ENCODE data around the gene CCDC91. TPM values are rescaled to one million over a fixed set of nuclear protein-coding genes. Genes with fewer than 3 reads are reported as not detected.

CCDC91 gene
- total RNA-seq, 4 donors from 2014 or later, result 7.2 to 37.6 (median 22.7) TPM

GRCh38 chr12:28440081-28440608 lies 249.9 kb downstream of the CCDC91 start:
- Histone ChIP-seq H3K36me3 (no peaks in the 10 kb centered on the region), H3K27me3 (no peaks in the 10 kb centered on the region), H3K4me3 (no peak overlapping the region), H3K27ac (no peak overlapping the region), H3K9me3 (no peaks in the 10 kb centered on the region), H3K4me1 (no peaks in the 10 kb centered on the region)
- intact Hi-C loops (cut with DNase I), result no loop called here
- DNase-seq, result no peak
- TF ChIP-seq POLR2A (IDR thresholded peaks at IDR 0.05), result no peak
- 72 to 95% methylated on average over 3 of the region's 3 CpGs for WGBS, 2 donors

- Histone ChIP-seq H3K27ac (no peak overlapping the region), H3K4me3 (no peak overlapping the region), H3K36me3 (no peaks in the 10 kb centered on the region), H3K4me1 (no peaks in the 10 kb centered on the region), H3K9me3 (no peaks in the 10 kb centered on the region), H3K27me3 (no peaks in the 10 kb centered on the region)
- TF ChIP-seq, protein P1, sequence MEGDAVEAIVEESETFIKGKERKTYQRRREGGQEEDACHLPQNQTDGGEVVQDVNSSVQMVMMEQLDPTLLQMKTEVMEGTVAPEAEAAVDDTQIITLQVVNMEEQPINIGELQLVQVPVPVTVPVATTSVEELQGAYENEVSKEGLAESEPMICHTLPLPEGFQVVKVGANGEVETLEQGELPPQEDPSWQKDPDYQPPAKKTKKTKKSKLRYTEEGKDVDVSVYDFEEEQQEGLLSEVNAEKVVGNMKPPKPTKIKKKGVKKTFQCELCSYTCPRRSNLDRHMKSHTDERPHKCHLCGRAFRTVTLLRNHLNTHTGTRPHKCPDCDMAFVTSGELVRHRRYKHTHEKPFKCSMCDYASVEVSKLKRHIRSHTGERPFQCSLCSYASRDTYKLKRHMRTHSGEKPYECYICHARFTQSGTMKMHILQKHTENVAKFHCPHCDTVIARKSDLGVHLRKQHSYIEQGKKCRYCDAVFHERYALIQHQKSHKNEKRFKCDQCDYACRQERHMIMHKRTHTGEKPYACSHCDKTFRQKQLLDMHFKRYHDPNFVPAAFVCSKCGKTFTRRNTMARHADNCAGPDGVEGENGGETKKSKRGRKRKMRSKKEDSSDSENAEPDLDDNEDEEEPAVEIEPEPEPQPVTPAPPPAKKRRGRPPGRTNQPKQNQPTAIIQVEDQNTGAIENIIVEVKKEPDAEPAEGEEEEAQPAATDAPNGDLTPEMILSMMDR (IDR thresholded peaks at IDR 0.05), result no peak
- no peak for TF ChIP-seq POLR2A (IDR thresholded peaks at IDR 0.05)
- 88 to 91% methylated on average over 4 of the region's 4 CpGs for WGBS, 2 donors
- DNase-seq, result no peak
- intact Hi-C loops (cut with DNase I), result no loop called here
Measured at GRCh38 chr12:28442101-28442500, 251.8 kb downstream of the CCDC91 start.

- H3K4me3 ChIP-seq, result no peak overlapping the region
- H3K4me1 ChIP-seq, result no peaks in the 10 kb centered on the region
- DNase-seq, result no peak
- TF ChIP-seq POLR2A (IDR thresholded peaks at IDR 0.05), result no peak
- TF ChIP-seq, protein P1 (IDR thresholded peaks at IDR 0.05), result no peak
- H3K27ac ChIP-seq, result no peak overlapping the region
- intact Hi-C loops (cut with DNase I), result no loop called here
- no peaks in the 10 kb centered on the region for H3K36me3 ChIP-seq
- H3K9me3 ChIP-seq, result no peaks in the 10 kb centered on the region
- no peaks in the 10 kb centered on the region for H3K27me3 ChIP-seq
Measured at GRCh38 chr12:28443337-28443736, 253.1 kb downstream of the CCDC91 start.

GRCh38 chr12:28446031-28446430 lies 255.8 kb downstream of the CCDC91 start:
- Histone ChIP-seq H3K36me3 (no peaks in the 10 kb centered on the region), H3K9me3 (no peaks in the 10 kb centered on the region), H3K4me3 (no peak overlapping the region), H3K27ac (no peak overlapping the region), H3K27me3 (no peaks in the 10 kb centered on the region), H3K4me1 (no peaks in the 10 kb centered on the region)
- intact Hi-C loops (cut with DNase I), result no loop called here
- no peak for DNase-seq
- no peak for TF ChIP-seq POLR2A (IDR thresholded peaks at IDR 0.05)
- TF ChIP-seq, protein P1 (IDR thresholded peaks at IDR 0.05), result no peak

DNA sequence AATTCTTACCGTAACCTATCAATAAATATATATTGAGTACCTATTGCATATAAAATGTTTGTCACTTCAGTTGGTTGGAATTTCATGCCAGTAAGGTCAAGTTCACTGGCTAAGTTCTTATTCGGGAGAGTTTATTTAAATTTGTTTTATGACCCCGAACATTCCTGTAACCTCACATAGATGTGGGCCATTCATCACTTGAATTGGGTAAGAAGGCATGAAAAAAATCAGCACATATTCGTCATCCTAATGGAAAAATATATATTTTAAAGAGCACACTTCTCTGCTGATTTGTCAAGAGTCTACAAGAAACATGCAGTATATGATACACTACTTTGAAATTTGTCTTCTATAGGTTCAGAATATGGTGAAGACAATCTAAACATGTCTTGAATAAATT lies 263.4 kb downstream of the CCDC91 start:
- no peaks in the 10 kb centered on the region for H3K4me1 ChIP-seq
- DNase-seq, result no peak
- no peaks in the 10 kb centered on the region for H3K27me3 ChIP-seq
- TF ChIP-seq POLR2A (IDR thresholded peaks at IDR 0.05), result no peak
- TF ChIP-seq, protein P1 (IDR thresholded peaks at IDR 0.05), result no peak
- no peak overlapping the region for H3K27ac ChIP-seq
- H3K36me3 ChIP-seq, result peaks cover 0 to 8% (median 0%) of the 10 kb centered on the region in 3 donors
- H3K4me3 ChIP-seq, result no peak overlapping the region
- WGBS, 2 donors, result 96 to 98% methylated on average over 4 of the region's 4 CpGs
- no peaks in the 10 kb centered on the region for H3K9me3 ChIP-seq
- intact Hi-C loops (cut with DNase I), result no loop called here
